Choroid plexus epithelial cell (primary cell): Measurements from ENCODE around the gene NFATC1.

Experiments
- DNase-seq: peaks from one replicate; pipeline ENCODE4 v3.0.0-alpha.2; 2010; ENCODE audit warnings: low read depth
- H3K4me3 ChIP-seq: 2 replicates; pipeline ENCODE4 v1.5.1; 2011; ENCODE audit warnings: low read depth, mild to moderate bottlenecking, control low read depth, low read length, moderate library complexity
- CTCF ChIP-seq: conservative IDR thresholded peaks from 2 replicates; pipeline ENCODE4 v1.5.1; 2011; ENCODE audit warnings: low read depth, mild to moderate bottlenecking, control low read depth, inconsistent platforms, low read length, moderate library complexity

The NFATC1 gene

GRCh38 chr18:79547413-79548076 is 151.8 kb downstream of the NFATC1 start:
- TF ChIP-seq CTCF, result no peak
- no peak overlapping the region for H3K4me3 ChIP-seq
- DNase-seq, result no peak

- no peak overlapping the region for H3K4me3 ChIP-seq
- no peak for TF ChIP-seq CTCF
- no peak for DNase-seq
Observed at GRCh38 chr18:79548077-79548450, 152.3 kb downstream of the NFATC1 start.

- TF ChIP-seq CTCF, result no peak
- DNase-seq, result no peak
- H3K4me3 ChIP-seq, result no peak overlapping the region
Observed at GRCh38 chr18:79548621-79548985, 152.9 kb downstream of the NFATC1 start.

GRCh38 chr18:79548986-79549637 is 153.4 kb downstream of the NFATC1 start:
- no peak overlapping the region for H3K4me3 ChIP-seq
- no peak for DNase-seq
- no peak for TF ChIP-seq CTCF

GRCh38 chr18:79549638-79550000 is 153.9 kb downstream of the NFATC1 start:
- DNase-seq, result no peak
- no peak overlapping the region for H3K4me3 ChIP-seq
- TF ChIP-seq CTCF, result no peak

- TF ChIP-seq CTCF, result no peak
- no peak for DNase-seq
- H3K4me3 ChIP-seq, result no peak overlapping the region
Observed at GRCh38 chr18:79552140-79552631, 156.5 kb downstream of the NFATC1 start.

GRCh38 chr18:79552696-79553095 is 157.0 kb downstream of the NFATC1 start:
- no peak for TF ChIP-seq CTCF
- no peak for DNase-seq
- H3K4me3 ChIP-seq, result no peak overlapping the region
